ENCODE measurements around the gene ZNF200. TPM values are rescaled to one million over a fixed set of nuclear protein-coding genes. Genes with fewer than 3 reads are reported as not detected.

The ZNF200 gene
- total RNA-seq, 4 donors from 2014 or later = 4.1 to 17.6 (median 10.7) TPM

DNA sequence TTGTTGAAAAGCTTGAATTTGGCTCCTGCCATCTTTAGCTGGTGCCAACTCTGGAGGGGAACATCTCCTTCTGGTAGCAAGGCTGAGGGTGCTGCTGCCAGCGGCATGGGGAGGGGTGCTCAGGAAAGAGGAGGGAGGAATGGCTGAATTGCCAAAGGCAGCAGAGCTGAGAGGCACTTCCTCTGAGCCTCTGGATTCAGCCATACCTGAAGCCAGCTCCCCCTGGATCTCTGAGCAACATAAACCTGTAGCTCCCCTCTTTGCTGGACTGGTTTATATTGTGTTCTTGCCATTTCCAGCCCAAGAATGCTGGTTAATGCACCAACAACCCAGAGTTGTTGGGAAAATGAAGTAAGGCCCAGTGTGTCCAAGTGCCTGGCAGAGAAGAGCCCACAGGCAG lies 14.1 kb upstream of the ZNF200 start:
- no peak for TF ChIP-seq CTCF (IDR thresholded peaks at IDR 0.05)
- TF ChIP-seq POLR2A (IDR thresholded peaks at IDR 0.05) = no peak
- no peaks in the 10 kb centered on the region for H3K27me3 ChIP-seq
- no peaks in the 10 kb centered on the region for H3K4me1 ChIP-seq
- no peak overlapping the region for H3K27ac ChIP-seq
- no peak overlapping the region for H3K4me3 ChIP-seq
- H3K9me3 ChIP-seq = no peaks in the 10 kb centered on the region
- no peaks in the 10 kb centered on the region for H3K36me3 ChIP-seq
- DNase-seq = no peak
- intact Hi-C loops (cut with DNase I; ENCODE audit: low total_unique reads) = no loop called here

DNA sequence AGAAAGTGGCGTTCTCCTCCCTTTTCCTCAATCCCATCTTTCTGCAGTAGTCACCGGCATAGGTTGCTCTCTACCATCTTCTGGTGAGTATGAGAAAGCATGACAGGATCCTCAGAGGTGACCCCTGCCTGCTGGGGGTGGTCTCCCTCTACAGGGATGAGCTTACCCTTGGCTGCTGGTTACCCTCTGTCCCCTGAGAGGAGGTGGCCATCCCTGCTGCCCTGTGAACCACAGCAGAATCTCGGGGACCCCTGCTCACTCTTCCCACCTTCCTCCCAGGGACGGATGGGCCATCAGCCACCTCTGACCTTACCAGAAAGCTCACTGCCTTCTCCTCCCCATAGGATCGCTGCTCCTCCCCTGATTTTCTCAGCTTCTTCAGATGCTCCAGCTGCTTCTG lies 13.6 kb upstream of the ZNF200 start:
- no peaks in the 10 kb centered on the region for H3K4me1 ChIP-seq
- intact Hi-C loops (cut with DNase I; ENCODE audit: low total_unique reads) = no loop called here
- DNase-seq = no peak
- H3K36me3 ChIP-seq = no peaks in the 10 kb centered on the region
- no peak overlapping the region for H3K27ac ChIP-seq
- H3K27me3 ChIP-seq = no peaks in the 10 kb centered on the region
- TF ChIP-seq CTCF (IDR thresholded peaks at IDR 0.05) (no peak), POLR2A (IDR thresholded peaks at IDR 0.05) (no peak)
- no peaks in the 10 kb centered on the region for H3K9me3 ChIP-seq
- no peak overlapping the region for H3K4me3 ChIP-seq

DNA sequence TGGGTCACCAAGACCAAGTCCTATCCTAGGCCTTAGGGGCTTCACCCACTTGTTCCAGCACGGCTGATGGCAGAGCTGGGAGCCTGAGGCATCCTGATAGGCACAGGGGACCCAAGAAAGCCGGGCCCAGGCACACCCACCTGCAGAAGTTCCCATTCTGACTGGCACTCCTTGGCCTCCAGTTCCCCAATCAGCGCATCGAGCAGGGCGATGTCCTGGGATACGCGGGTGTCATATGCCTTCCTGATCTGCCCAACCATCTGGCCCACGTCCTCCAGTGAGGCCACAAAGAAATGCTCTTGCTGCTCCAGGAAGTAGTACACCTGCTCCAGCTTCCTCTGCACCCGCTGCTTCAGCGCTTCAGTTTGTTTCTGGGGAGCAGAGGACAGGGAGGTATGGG lies 11.9 kb upstream of the ZNF200 start:
- H3K27ac ChIP-seq = no peak overlapping the region
- no peaks in the 10 kb centered on the region for H3K36me3 ChIP-seq
- H3K4me3 ChIP-seq = no peak overlapping the region
- H3K9me3 ChIP-seq = no peaks in the 10 kb centered on the region
- TF ChIP-seq POLR2A (IDR thresholded peaks at IDR 0.05) = no peak
- no peak for TF ChIP-seq CTCF (IDR thresholded peaks at IDR 0.05)
- no peak for DNase-seq
- H3K4me1 ChIP-seq = no peaks in the 10 kb centered on the region
- no peaks in the 10 kb centered on the region for H3K27me3 ChIP-seq
- intact Hi-C loops (cut with DNase I; ENCODE audit: low total_unique reads) = no loop called here

DNA sequence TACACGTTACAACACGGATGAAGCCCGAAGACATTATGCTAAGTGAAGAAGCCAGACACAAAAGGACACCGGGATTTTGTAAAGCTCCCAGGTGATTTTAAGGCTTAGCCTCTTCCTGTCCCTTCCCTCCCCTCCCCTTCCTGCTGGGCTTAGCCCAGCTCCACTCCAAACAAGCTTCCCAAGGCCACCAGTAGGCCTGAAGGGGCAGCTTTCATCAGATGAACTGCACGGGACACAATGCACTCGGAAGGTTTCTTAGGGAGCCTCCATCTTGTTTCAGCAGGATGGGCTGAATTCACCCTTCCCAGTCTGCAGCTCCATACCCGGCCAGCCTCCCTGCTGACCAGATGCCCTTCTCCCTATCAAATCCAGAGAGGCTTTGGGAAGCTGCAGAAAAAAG lies 11.0 kb upstream of the ZNF200 start:
- H3K36me3 ChIP-seq = no peaks in the 10 kb centered on the region
- intact Hi-C loops (cut with DNase I; ENCODE audit: low total_unique reads) = no loop called here
- H3K4me3 ChIP-seq = no peak overlapping the region
- TF ChIP-seq POLR2A (IDR thresholded peaks at IDR 0.05) (no peak), CTCF (IDR thresholded peaks at IDR 0.05) (no peak)
- no peak overlapping the region for H3K27ac ChIP-seq
- no peaks in the 10 kb centered on the region for H3K9me3 ChIP-seq
- DNase-seq = no peak
- no peaks in the 10 kb centered on the region for H3K27me3 ChIP-seq
- H3K4me1 ChIP-seq = no peaks in the 10 kb centered on the region

- no peak overlapping the region for H3K4me3 ChIP-seq
- no peak overlapping the region for H3K27ac ChIP-seq
- no peaks in the 10 kb centered on the region for H3K9me3 ChIP-seq
- no peak for TF ChIP-seq CTCF (IDR thresholded peaks at IDR 0.05)
- TF ChIP-seq POLR2A (IDR thresholded peaks at IDR 0.05) = no peak
- H3K27me3 ChIP-seq = no peaks in the 10 kb centered on the region
- H3K36me3 ChIP-seq = no peaks in the 10 kb centered on the region
- intact Hi-C loops (cut with DNase I; ENCODE audit: low total_unique reads) = no loop called here
- no peak for DNase-seq
- H3K4me1 ChIP-seq = no peaks in the 10 kb centered on the region
Observed at GRCh38 chr16:3243882-3244281, 8.9 kb upstream of the ZNF200 start.
